ENCODE measurements around the gene F13B.
A peak's percentile ranks its signal among the peaks of the same experiment; 100 is the strongest.
"Not testable (repeated sequence)": the region's sequence is repeated elsewhere in the genome, so short reads cannot be mapped to it uniquely, and the experiment has no call there.

F13B gene, protein sequence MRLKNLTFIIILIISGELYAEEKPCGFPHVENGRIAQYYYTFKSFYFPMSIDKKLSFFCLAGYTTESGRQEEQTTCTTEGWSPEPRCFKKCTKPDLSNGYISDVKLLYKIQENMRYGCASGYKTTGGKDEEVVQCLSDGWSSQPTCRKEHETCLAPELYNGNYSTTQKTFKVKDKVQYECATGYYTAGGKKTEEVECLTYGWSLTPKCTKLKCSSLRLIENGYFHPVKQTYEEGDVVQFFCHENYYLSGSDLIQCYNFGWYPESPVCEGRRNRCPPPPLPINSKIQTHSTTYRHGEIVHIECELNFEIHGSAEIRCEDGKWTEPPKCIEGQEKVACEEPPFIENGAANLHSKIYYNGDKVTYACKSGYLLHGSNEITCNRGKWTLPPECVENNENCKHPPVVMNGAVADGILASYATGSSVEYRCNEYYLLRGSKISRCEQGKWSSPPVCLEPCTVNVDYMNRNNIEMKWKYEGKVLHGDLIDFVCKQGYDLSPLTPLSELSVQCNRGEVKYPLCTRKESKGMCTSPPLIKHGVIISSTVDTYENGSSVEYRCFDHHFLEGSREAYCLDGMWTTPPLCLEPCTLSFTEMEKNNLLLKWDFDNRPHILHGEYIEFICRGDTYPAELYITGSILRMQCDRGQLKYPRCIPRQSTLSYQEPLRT

DNA sequence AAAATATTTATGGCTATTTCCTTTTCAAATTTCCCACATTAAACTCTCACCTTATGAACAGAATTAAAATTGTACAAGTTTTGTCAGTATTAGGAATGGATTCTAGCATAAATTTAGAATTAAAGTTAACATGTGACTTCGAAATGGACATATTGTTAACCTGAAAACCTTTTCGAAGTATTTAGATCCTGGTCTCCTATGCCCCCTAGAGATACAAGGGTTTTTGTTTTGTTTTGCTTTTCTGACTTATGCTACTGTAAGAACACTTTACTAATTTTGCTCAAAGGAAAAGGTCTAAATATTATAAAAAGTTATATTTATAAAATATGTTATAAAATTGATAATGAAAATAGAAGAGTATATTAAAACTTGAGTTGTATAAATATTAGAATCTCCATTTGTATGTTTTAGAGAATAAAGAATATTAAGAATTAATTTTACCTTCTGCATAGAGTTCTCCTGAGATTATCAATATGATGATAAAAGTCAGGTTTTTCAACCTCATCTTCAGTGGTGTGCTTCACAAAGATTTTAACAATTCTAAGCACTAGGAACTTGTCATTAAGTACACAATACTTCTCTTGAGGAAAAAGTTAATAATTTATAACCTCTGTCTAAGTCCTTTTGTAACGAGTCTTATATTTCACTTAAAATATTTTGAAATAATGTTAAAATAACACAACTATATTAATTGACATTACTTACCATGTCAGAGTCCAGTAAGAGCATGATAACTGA lies at the start of gene F13B:
Gene F13B (minus strand): TSS at position 542 of the 738 bp plus-strand sequence. CDS start 37 bp downstream, at position 505.
- H3K9me3 ChIP-seq (ENCODE audit: low read length): no peaks in the 10 kb centered on the region
- H3K27me3 ChIP-seq (ENCODE audit: insufficient read depth, low read length): no peaks in the 10 kb centered on the region
- H3K36me3 ChIP-seq (ENCODE audit: insufficient read depth, low read length): no peaks in the 10 kb centered on the region
- H3K4me3 ChIP-seq (ENCODE audit: low read length): no peak within 1 kb of the TSS
- H3K4me1 ChIP-seq (ENCODE audit: insufficient read depth, low read length): no peaks in the 10 kb centered on the region
- no peak within 1 kb of the TSS for H2AFZ ChIP-seq (ENCODE audit: low read depth, low read length)

DNA sequence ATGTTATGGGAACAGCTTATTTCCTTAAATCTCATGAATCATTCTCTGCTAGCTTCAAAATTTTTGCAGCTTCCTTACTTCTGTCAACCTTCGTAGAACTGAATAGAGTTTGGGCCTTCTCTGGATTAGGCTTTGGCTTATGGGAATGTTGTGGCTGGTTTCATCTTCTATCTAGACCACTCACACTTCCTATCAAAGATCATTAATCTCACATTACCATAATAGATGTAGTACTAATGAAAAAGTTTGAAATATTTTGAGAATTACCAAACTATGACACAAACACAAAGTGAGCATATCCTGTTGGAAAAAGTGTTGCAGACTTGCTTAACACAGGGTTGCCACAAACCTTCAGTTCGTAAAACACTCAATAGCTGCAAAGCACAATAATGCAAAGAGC lies 49.1 kb upstream of the F13B start:
- Histone ChIP-seq H3K4me1 (ENCODE audit: insufficient read depth, low read length) (no peaks in the 10 kb centered on the region), H3K27me3 (ENCODE audit: insufficient read depth, low read length) (no peaks in the 10 kb centered on the region), H3K4me3 (ENCODE audit: low read length) (no peak overlapping the region), H3K36me3 (ENCODE audit: insufficient read depth, low read length) (peaks cover 49% of the 10 kb centered on the region), H3K9me3 (ENCODE audit: low read length) (peaks cover 5% of the 10 kb centered on the region), H2AFZ (ENCODE audit: low read depth, low read length) (no peak overlapping the region)

DNA sequence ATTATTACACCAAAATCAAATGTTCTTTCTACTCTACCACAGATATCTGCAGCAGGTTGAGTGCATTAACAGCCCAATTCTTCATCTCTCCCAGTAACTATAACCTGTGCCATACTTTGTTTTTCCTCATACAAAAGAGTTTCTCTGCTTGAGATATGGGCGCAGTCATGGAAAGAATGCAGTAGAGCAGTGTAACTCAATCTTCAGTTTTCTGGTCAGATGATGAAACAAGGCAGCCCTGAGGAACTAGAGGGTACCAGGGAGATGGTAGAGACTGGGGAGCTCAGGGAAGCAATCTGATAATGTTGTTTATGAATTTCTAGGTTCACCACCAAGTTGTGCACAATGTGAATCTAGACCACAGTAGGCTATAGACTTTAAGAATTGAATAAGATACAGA lies 39.8 kb upstream of the F13B start:
- H3K36me3 ChIP-seq (ENCODE audit: insufficient read depth, low read length): peaks cover 32% of the 10 kb centered on the region
- peaks cover 6% of the 10 kb centered on the region for H3K4me1 ChIP-seq (ENCODE audit: insufficient read depth, low read length)
- no peaks in the 10 kb centered on the region for H3K27me3 ChIP-seq (ENCODE audit: insufficient read depth, low read length)
- no peak overlapping the region for H2AFZ ChIP-seq (ENCODE audit: low read depth, low read length)
- H3K4me3 ChIP-seq (ENCODE audit: low read length): no peak overlapping the region
- H3K9me3 ChIP-seq (ENCODE audit: low read length): peaks cover 1% of the 10 kb centered on the region

DNA sequence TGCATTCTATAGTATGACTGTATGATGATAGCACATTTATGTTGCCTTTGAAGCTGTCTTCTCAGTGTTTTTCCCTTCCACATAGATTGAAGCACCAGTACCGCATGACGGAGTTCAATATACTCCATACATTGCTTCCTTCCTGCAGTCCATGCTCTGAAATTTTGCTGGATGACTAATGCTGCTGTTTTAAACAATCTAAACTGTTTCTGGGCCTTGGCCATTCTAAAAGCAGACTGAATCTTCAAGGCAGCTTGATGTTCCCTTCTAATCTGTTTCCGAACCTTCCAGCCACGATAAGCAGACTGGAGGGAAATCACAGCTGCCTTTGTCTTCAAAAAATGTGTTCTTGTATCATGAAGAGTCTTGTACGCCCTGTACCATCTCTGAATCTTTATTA lies 36.2 kb upstream of the F13B start:
- peaks cover 1% of the 10 kb centered on the region for H3K9me3 ChIP-seq (ENCODE audit: low read length)
- H3K4me1 ChIP-seq (ENCODE audit: insufficient read depth, low read length): peaks cover 19% of the 10 kb centered on the region
- H2AFZ ChIP-seq (ENCODE audit: low read depth, low read length): no peak overlapping the region
- no peak overlapping the region for H3K4me3 ChIP-seq (ENCODE audit: low read length)
- no peaks in the 10 kb centered on the region for H3K27me3 ChIP-seq (ENCODE audit: insufficient read depth, low read length)
- H3K36me3 ChIP-seq (ENCODE audit: insufficient read depth, low read length): peaks cover 36% of the 10 kb centered on the region

DNA sequence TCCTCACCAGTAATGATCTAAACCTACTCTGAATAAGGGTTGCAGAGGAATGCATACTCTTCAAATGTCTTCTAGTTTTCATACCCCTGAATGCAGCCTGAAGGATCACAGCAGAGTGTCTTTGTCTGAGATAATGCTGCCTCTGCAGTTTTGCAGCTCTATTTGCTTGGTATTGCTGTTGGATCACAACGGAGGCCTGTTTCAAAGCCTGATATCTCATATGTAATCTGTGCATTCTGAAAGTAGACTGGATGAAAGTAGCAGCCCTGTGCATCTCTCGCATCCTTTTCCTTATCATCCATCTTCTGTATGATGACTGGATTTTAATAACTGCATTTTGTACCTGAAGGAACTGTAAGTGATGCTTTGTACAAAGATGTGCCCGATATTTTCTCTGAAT lies 34.9 kb upstream of the F13B start:
- peak overlapping the region; percentile 53 for H2AFZ ChIP-seq (ENCODE audit: low read depth, low read length)
- no peak overlapping the region for H3K4me3 ChIP-seq (ENCODE audit: low read length)
- no peaks in the 10 kb centered on the region for H3K27me3 ChIP-seq (ENCODE audit: insufficient read depth, low read length)
- H3K9me3 ChIP-seq (ENCODE audit: low read length): peaks cover 1% of the 10 kb centered on the region
- peaks cover 19% of the 10 kb centered on the region for H3K4me1 ChIP-seq (ENCODE audit: insufficient read depth, low read length)
- H3K36me3 ChIP-seq (ENCODE audit: insufficient read depth, low read length): peaks cover 28% of the 10 kb centered on the region

DNA sequence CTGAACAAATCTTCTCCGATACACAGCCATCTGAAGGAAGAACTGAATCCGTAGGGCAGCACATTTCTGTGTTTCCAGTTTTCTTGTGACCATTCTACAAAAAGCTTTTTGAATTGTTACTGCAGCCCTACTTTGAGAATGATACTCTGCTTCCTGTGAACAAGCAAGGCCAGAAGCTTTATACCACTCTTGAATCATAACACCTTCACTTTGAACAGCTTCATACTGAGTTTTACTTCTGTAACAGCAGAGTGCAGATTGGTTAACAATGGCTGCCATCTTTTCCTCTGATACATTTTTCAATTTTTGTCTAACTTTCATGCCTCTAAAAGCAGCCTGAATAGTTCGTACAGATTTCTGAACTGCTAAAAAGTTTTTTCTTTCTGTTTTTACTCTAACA lies 33.6 kb upstream of the F13B start:
- Histone ChIP-seq H3K27me3 (ENCODE audit: insufficient read depth, low read length) (no peaks in the 10 kb centered on the region), H3K4me3 (ENCODE audit: low read length) (no peak overlapping the region), H3K9me3 (ENCODE audit: low read length) (no peaks in the 10 kb centered on the region), H2AFZ (ENCODE audit: low read depth, low read length) (peak overlapping the region; percentile 53), H3K36me3 (ENCODE audit: insufficient read depth, low read length) (peaks cover 25% of the 10 kb centered on the region), H3K4me1 (ENCODE audit: insufficient read depth, low read length) (peaks cover 19% of the 10 kb centered on the region)

DNA sequence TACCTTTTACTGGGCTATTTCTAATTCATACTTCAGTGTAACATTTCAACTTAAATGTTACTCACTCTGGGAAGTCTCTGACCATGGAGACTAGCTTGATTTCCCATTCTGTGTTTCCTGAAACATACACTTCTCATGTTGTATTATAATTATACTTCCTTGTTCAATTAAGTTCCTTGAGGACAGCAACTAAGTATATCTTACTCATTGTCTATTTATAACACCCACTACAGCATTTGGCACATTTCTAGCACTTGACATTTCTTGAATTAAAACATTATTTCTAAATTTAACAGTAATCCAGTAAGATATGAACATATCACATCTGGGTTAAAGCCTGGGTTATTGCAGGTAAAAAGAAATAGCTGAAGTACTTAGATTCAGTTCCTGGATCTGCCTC lies 32.4 kb upstream of the F13B start:
- no peak overlapping the region for H3K4me3 ChIP-seq (ENCODE audit: low read length)
- H3K36me3 ChIP-seq (ENCODE audit: insufficient read depth, low read length): peaks cover 28% of the 10 kb centered on the region
- H3K9me3 ChIP-seq (ENCODE audit: low read length): no peaks in the 10 kb centered on the region
- peaks cover 19% of the 10 kb centered on the region for H3K4me1 ChIP-seq (ENCODE audit: insufficient read depth, low read length)
- H2AFZ ChIP-seq (ENCODE audit: low read depth, low read length): no peak overlapping the region
- no peaks in the 10 kb centered on the region for H3K27me3 ChIP-seq (ENCODE audit: insufficient read depth, low read length)

DNA sequence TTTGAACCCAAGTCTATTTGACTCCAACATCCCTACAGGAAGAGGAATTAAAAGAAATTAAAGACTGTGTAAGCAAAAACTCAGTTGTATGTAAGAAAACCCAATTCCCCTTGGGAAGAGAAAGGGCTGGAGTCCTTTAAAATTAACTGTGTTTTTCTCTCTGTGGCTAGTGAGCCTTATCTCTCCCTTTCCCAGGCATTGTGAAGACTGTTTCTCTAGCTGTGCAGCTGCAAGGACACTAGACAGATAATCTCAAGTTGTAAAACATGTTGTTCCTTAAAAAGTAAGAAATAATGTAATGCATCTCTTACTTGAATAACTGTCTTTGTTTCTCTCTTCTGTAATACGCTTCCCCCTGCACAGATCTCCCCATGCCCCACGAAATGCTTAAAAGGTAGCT lies 29.9 kb upstream of the F13B start:
- not testable (repeated sequence) for H3K9me3 ChIP-seq (ENCODE audit: low read length); H3K27me3 ChIP-seq (ENCODE audit: insufficient read depth, low read length); H2AFZ ChIP-seq (ENCODE audit: low read depth, low read length); H3K4me3 ChIP-seq (ENCODE audit: low read length)
- H3K4me1 ChIP-seq (ENCODE audit: insufficient read depth, low read length): peaks cover 15% of the 10 kb centered on the region
- peaks cover 44% of the 10 kb centered on the region for H3K36me3 ChIP-seq (ENCODE audit: insufficient read depth, low read length)

DNA sequence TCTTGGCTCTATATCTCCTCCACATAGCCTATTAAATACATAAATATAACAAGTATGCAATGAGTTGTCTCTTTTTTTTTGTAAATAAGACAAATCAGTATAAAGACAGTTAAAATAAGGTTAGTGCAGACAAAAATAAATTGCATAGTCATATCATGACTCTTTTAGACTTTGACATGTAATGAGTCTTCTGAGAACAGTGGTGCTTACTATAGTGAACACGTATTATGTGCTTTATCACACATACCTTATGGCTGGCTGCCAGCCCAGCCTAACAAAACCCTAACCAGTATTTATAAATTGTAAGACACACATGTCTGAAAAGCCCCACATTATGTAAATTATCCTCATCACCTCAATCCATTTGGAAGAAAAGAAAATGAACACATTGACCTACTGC lies 29.1 kb upstream of the F13B start:
- H3K27me3 ChIP-seq (ENCODE audit: insufficient read depth, low read length): no peaks in the 10 kb centered on the region
- no peak overlapping the region for H3K4me3 ChIP-seq (ENCODE audit: low read length)
- peaks cover 6% of the 10 kb centered on the region for H3K4me1 ChIP-seq (ENCODE audit: insufficient read depth, low read length)
- no peak overlapping the region for H2AFZ ChIP-seq (ENCODE audit: low read depth, low read length)
- H3K9me3 ChIP-seq (ENCODE audit: low read length): no peaks in the 10 kb centered on the region
- H3K36me3 ChIP-seq (ENCODE audit: insufficient read depth, low read length): peaks cover 52% of the 10 kb centered on the region

DNA sequence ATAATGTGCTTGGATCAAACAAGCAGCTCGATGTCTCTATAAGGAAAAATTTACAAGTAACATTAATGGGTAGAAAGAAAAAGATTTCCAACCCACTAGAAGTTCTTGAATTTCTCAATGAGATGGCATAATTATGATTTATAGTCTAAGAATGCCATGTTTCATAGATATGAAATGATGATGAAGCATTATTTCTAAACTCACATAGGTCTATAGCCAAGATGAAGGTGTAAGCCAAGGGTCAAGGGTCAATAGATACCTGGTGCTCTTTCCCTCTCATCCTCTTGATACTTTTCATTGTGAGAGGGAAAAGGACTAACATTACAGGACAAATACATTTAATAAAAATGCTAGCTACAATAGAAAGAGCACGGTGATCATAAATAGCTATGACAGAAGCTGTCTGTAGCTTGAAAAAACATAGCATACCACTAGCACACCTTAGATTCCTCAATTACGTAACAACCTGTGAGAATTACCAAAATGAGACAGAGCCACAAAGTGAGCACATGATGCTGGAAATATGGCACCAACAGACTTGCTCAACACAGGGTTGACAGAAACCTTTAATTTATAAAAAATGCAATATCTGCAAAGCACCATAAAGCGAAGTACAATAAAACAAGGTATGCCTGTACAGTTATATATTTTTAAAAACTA lies 26.3 kb upstream of the F13B start:
- Histone ChIP-seq H3K4me1 (ENCODE audit: insufficient read depth, low read length) (no peaks in the 10 kb centered on the region), H3K9me3 (ENCODE audit: low read length) (no peaks in the 10 kb centered on the region), H3K36me3 (ENCODE audit: insufficient read depth, low read length) (peaks cover 61% of the 10 kb centered on the region), H2AFZ (ENCODE audit: low read depth, low read length) (no peak overlapping the region), H3K4me3 (ENCODE audit: low read length) (no peak overlapping the region), H3K27me3 (ENCODE audit: insufficient read depth, low read length) (no peaks in the 10 kb centered on the region)

DNA sequence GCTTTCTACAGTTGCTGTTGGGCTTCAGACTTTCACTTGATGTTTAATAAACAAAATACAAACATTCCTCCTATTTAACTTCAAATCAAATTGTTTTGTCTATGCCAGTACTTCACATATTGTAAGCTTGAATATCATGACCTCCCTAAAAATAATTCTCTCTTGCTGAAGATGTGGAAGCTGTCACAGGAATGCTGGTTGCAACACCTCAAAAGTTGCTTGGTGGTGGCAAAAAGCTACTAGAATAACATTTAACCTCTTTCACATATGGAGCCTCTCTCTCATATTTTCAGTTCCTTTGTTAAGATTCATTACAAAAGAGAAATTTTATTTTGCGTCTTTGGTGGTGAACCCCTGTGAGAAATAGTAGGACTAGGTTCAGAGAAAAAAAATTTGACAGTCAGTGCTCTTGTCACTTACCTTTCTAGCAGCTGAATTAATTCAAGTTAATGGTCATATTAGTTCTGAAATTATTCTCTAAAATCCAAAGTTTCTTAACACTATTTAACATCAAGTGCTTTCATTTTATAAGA lies 25.5 kb upstream of the F13B start:
- no peak overlapping the region for H2AFZ ChIP-seq (ENCODE audit: low read depth, low read length)
- H3K36me3 ChIP-seq (ENCODE audit: insufficient read depth, low read length): peaks cover 67% of the 10 kb centered on the region
- H3K4me1 ChIP-seq (ENCODE audit: insufficient read depth, low read length): no peaks in the 10 kb centered on the region
- no peaks in the 10 kb centered on the region for H3K9me3 ChIP-seq (ENCODE audit: low read length)
- H3K27me3 ChIP-seq (ENCODE audit: insufficient read depth, low read length): no peaks in the 10 kb centered on the region
- no peak overlapping the region for H3K4me3 ChIP-seq (ENCODE audit: low read length)

DNA sequence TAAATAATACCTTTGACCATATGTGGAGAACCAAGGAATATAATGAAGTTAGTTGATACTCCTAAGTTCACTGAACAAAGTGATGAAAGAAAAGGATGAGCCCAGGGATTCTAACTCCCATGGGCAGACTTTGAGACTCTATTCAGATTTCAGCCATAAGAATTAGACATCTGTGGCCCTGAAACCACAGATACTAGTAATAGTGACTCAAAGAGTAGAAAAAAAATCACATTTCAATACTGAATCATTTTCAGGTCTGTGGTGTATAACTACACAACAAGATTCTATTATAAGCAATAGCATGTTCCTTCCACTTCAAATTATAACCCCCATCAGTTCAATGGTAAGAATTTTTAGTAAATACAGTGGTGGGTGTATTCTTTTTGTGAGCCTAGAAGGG lies 16.4 kb upstream of the F13B start:
- Histone ChIP-seq H3K36me3 (ENCODE audit: insufficient read depth, low read length) (peaks cover 64% of the 10 kb centered on the region), H3K4me1 (ENCODE audit: insufficient read depth, low read length) (no peaks in the 10 kb centered on the region), H3K27me3 (ENCODE audit: insufficient read depth, low read length) (no peaks in the 10 kb centered on the region), H3K4me3 (ENCODE audit: low read length) (no peak overlapping the region), H3K9me3 (ENCODE audit: low read length) (peaks cover 21% of the 10 kb centered on the region), H2AFZ (ENCODE audit: low read depth, low read length) (no peak overlapping the region)
